Thyroid gland (tissue), 4 donors: Measurements from ENCODE around the gene CRYBA2. TPM values are rescaled to one million over a fixed set of nuclear protein-coding genes. Genes with fewer than 3 reads are reported as not detected.

Source experiments
- DNase-seq, 2 donors: peaks; one replicate each; pipeline ENCODE4 v3.0.0-alpha.2; 2019
- H3K27ac ChIP-seq, 3 donors: fragments of 200-600 bp; sonication (generic); 1 replicate in 2 of 3; 2 replicates in 1 of 3; pipeline ENCODE4 v1.5.1; 2016 to 2019; ENCODE audit warnings: mild to moderate bottlenecking in 1 of 3, moderate library complexity in 1 of 3
- H3K27me3 ChIP-seq: fragments of 200-600 bp; sonication (generic); one replicate; pipeline ENCODE4 v1.5.1; 2019
- H3K36me3 ChIP-seq, 2 donors: fragments of 200-600 bp; sonication (generic); one replicate each; pipeline ENCODE4 v1.5.1; 2016 to 2019
- H3K4me1 ChIP-seq, 2 donors: fragments of 200-600 bp; sonication (generic); one replicate each; pipeline ENCODE4 v1.5.1; 2017 to 2019
- H3K4me3 ChIP-seq, 3 donors: fragments of 200-600 bp; sonication (generic); replicated peaks in 1 of 3; 1 replicate in 2 of 3; 2 replicates in 1 of 3; pipeline ENCODE4 v1.5.1; 2016; ENCODE audit warnings: mild to moderate bottlenecking in 1 of 3
- H3K9me3 ChIP-seq: fragments of 200-600 bp; sonication (generic); one replicate; pipeline ENCODE4 v1.5.1; 2017
- POLR2A ChIP-seq, 2 donors: fragments of 450-650 bp; IDR thresholded peaks; one replicate each; pipeline ENCODE4 v1.6.1; 2017; ENCODE audit warnings: antibody characterized with exemption in 2 of 2, mild to moderate bottlenecking in 2 of 2, moderate library complexity in 1 of 2
- WGBS, 2 donors: methylation state at CpG; one replicate each; pipeline ENCODE4 v1.1.5; 2017; 5-methylcytosine and 5-hydroxymethylcytosine counted together
- intact Hi-C: fragments of 100-400 bp; cut with DNase I; formaldehyde crosslinking; loops from one replicate; pipeline ENCODE4 v1.15.1; 2023
- microRNA counts, 2 donors: library from miRNA; unstranded; fragments of <30 nt; microRNA quantifications; one replicate each; lab custom pipeline; 2016 to 2017
- microRNA-seq: library from miRNA; unstranded; fragments of <30 nt; microRNA quantifications from one replicate; pipeline ENCODE4, GENCODE V29; 2016
- small RNA-seq: library from RNA; depleted of rRNA; stranded (forward); fragments of <200 nt; gene quantifications from one replicate; pipeline ENCODE3, GENCODE V24; 2016
- total RNA-seq, 4 donors: library from RNA; depleted of rRNA; stranded (reverse); fragments of >200 nt; gene quantifications; one replicate each; pipeline ENCODE4 v1.2.3, GENCODE V29; 2016
- TF ChIP-seq, protein P1 (sequence below), 6 experiments: fragments of 200-600 bp in 3 of 6; fragments of 450-650 bp in 3 of 6; sonication (generic) in 3 of 6; IDR thresholded peaks; one replicate each; pipeline ENCODE4 v1.5.1; 2016 to 2019; ENCODE audit warnings: antibody characterized with exemption in 6 of 6, mild to moderate bottlenecking in 2 of 6, inconsistent platforms in 1 of 6, moderate library complexity in 1 of 6

The CRYBA2 gene
- total RNA-seq, 4 donors from 2014 or later = not detected

DNA sequence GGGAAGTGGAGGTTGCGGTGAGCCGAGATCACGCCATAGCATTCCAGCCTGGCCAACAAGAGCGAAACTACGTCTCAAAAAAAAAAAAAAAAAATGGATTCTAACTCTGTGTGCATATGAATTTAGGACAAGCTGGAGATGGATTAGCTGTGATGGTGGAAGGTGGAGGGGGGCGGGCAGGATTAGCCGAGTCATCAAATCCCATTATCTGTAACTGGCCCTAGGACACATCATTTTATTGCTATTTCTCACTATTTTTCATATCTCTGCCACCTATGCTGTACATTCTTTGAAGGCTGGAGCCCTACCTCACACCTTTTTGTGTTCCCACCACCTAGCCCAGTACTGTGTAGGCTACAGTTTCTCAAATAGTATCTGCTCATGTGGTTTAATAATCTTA, 41.1 kb downstream of the CRYBA2 start:
- Histone ChIP-seq H3K9me3 (no peaks in the 10 kb centered on the region), H3K27ac (no peak overlapping the region), H3K4me3 (no peak overlapping the region), H3K4me1 (no peaks in the 10 kb centered on the region), H3K36me3 (no peaks in the 10 kb centered on the region), H3K27me3 (no peaks in the 10 kb centered on the region)
- TF ChIP-seq, protein P1, sequence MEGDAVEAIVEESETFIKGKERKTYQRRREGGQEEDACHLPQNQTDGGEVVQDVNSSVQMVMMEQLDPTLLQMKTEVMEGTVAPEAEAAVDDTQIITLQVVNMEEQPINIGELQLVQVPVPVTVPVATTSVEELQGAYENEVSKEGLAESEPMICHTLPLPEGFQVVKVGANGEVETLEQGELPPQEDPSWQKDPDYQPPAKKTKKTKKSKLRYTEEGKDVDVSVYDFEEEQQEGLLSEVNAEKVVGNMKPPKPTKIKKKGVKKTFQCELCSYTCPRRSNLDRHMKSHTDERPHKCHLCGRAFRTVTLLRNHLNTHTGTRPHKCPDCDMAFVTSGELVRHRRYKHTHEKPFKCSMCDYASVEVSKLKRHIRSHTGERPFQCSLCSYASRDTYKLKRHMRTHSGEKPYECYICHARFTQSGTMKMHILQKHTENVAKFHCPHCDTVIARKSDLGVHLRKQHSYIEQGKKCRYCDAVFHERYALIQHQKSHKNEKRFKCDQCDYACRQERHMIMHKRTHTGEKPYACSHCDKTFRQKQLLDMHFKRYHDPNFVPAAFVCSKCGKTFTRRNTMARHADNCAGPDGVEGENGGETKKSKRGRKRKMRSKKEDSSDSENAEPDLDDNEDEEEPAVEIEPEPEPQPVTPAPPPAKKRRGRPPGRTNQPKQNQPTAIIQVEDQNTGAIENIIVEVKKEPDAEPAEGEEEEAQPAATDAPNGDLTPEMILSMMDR (IDR thresholded peaks at IDR 0.05) = no peak
- TF ChIP-seq POLR2A (IDR thresholded peaks at IDR 0.05) = no peak
- WGBS, 2 donors = 93 to 97% methylated on average over 7 of the region's 7 CpGs
- intact Hi-C loops = no loop called here
- DNase-seq = no peak

DNA sequence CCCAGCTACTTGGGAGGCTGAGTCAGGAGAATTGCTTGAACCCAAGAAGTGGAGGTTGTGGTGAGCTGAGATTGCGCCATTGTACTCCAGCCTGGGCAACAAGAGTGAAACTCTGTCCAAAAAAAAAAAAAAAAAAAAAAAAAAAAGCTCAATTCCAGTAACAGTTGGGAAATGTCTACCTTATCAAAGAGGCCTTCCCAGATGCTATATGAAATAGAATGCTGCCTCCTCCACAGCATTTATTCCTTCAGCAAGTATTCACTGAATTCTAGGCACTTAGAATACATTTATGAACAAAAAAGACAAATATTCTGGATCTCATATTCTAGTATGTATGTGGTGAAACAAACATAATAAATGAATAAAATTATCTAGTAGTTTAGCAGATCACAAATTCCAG, 46.6 kb downstream of the CRYBA2 start:
- H3K36me3 ChIP-seq = no peaks in the 10 kb centered on the region
- no peak for DNase-seq
- TF ChIP-seq, protein P1 (IDR thresholded peaks at IDR 0.05) = no peak
- no peak for TF ChIP-seq POLR2A (IDR thresholded peaks at IDR 0.05)
- no peak overlapping the region for H3K4me3 ChIP-seq
- no peak overlapping the region for H3K27ac ChIP-seq
- no peaks in the 10 kb centered on the region for H3K9me3 ChIP-seq
- intact Hi-C loops = no loop called here
- WGBS, 2 donors = 77 to 89% methylated on average over 1 of the region's 1 CpG
- H3K27me3 ChIP-seq = no peaks in the 10 kb centered on the region
- H3K4me1 ChIP-seq = no peaks in the 10 kb centered on the region

DNA sequence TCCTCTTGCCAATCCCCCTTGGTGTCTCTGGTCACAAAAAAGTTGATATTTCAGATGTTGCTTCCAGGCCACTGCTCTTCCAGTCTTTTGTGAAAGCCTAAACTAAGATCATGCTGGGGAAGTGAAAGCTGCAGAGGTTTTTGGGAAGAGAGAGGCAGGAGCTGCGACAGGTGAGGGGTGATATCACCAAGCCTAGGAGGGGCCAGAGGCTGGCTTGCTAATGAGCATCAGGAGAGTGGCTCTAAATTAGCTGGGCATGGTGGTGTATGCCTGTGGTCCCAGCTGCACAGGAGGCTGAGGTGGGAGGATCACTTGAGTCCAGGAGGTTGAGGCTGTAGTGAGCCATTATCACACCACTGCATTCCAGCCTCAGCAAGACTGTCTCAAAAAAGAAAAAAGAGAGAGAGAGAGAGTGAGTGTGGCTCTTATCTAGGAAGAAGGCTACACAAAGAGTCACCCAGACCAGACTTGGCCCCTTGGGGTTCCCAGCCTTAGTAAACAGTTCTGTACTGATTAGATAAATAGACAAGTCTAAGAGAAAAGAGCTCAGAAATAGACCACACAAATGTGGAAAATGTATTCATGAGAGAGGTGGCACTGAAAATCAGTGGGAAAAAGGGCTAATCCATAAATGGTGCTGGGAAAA, 48.3 kb downstream of the CRYBA2 start:
- Histone ChIP-seq H3K4me3 (no peak overlapping the region), H3K27ac (no peak overlapping the region), H3K36me3 (no peaks in the 10 kb centered on the region), H3K27me3 (no peaks in the 10 kb centered on the region), H3K9me3 (no peaks in the 10 kb centered on the region), H3K4me1 (no peaks in the 10 kb centered on the region)
- no peak for TF ChIP-seq POLR2A (IDR thresholded peaks at IDR 0.05)
- TF ChIP-seq, protein P1 (IDR thresholded peaks at IDR 0.05) = no peak
- 50 to 86% methylated on average over 1 of the region's 1 CpG for WGBS, 2 donors
- DNase-seq = no peak
- intact Hi-C loops = no loop called here

MicroRNAs encoded within 50 kb of the gene (microRNA counts, 767-probe panel; counts per million panel counts)
- microRNA hsa-miR-375 (lab: Ali Mortazavi, UCI) = 0 counts per million in 2 donors

Small RNA genes within 50 kb of the gene (microRNA-seq; reads per million reads assigned to microRNA genes)
- 1,040 reads per million, percentile 81 among the genes with 10 or more reads in this experiment for gene MIR375

Small RNA genes within 50 kb of the gene (small RNA-seq; reads per million reads assigned to genes)
- 25.1 reads per million, percentile 94 among the genes with 10 or more reads in this experiment for gene MIR375

Other genes starting within 250 kb of the CRYBA2 start
- gene CYP27A1, start 211.3 kb downstream of the CRYBA2 start, total RNA-seq = 10 to 100 TPM in 3 of 4 donors, 1 to 10 TPM in 1; 9.0 to 26.8 (median 17.0) TPM
- gene PRKAG3, start 161.6 kb downstream of the CRYBA2 start, total RNA-seq = not detected
- gene WNT6, start 133.6 kb downstream of the CRYBA2 start, total RNA-seq = 1 to 10 TPM in 2 of 4 donors, not detected in 2; 2.7 to 5.1 TPM
- under 1 TPM in 1 of 4 donors, not detected in 3; 0.20 TPM for gene WNT10A, start 112.6 kb downstream of the CRYBA2 start, total RNA-seq
- gene CDK5R2, start 33.8 kb downstream of the CRYBA2 start, total RNA-seq = under 1 TPM in 1 of 4 donors, not detected in 3; 0.39 TPM
- gene FEV, start 8.2 kb downstream of the CRYBA2 start, total RNA-seq = not detected
- gene CFAP65, start 48.1 kb upstream of the CRYBA2 start, total RNA-seq = 1 to 10 TPM in 1 of 4 donors, under 1 TPM in 2, not detected in 1; under 0.01 to 1.3 (median 0.78) TPM
- under 1 TPM in 1 of 4 donors, not detected in 3; 0.34 TPM for gene IHH, start 67.5 kb upstream of the CRYBA2 start, total RNA-seq
- 10 to 100 TPM in 3 of 4 donors, 1 to 10 TPM in 1; 8.6 to 13.8 (median 11.9) TPM for gene NHEJ1, start 167.4 kb upstream of the CRYBA2 start, total RNA-seq
- 1 to 10 TPM; 1.1 to 3.9 (median 3.4) TPM for gene SLC23A3, start 176.6 kb upstream of the CRYBA2 start, total RNA-seq
- 100 to 1,000 TPM in 1 of 4 donors, 10 to 100 TPM in 3; 48.2 to 115 (median 65.0) TPM for gene CNPPD1, start 183.5 kb upstream of the CRYBA2 start, total RNA-seq
- gene RETREG2, start 184.9 kb upstream of the CRYBA2 start, total RNA-seq = 100 to 1,000 TPM in 2 of 4 donors, 10 to 100 TPM in 2; 82.3 to 122 (median 100) TPM
- gene ZFAND2B, start 213.4 kb upstream of the CRYBA2 start, total RNA-seq = 100 to 1,000 TPM in 2 of 4 donors, 10 to 100 TPM in 2; 78.7 to 131 (median 92.0) TPM
- gene ABCB6, start 225.5 kb upstream of the CRYBA2 start, total RNA-seq = 10 to 100 TPM; 29.6 to 96.8 (median 63.6) TPM
- 10 to 100 TPM; 48.8 to 59.3 (median 54.6) TPM for gene ATG9A, start 236.2 kb upstream of the CRYBA2 start, total RNA-seq
- 10 to 100 TPM; 38.1 to 66.4 (median 45.5) TPM for gene ANKZF1, start 236.4 kb upstream of the CRYBA2 start, total RNA-seq